Measurements from ENCODE around the gene TOX3.

- TF ChIP-seq POLR2A (IDR thresholded peaks at IDR 0.05) (no peak), CTCF (IDR thresholded peaks at IDR 0.05) (no peak)
Measured at GRCh38 chr16:52586159-52586558, 39.2 kb upstream of the TOX3 start.

Measured in heart left ventricle (tissue), 13 donors.